ENCODE results near the gene DEPDC5. TPM values are rescaled to one million over a fixed set of nuclear protein-coding genes. Genes with fewer than 3 reads are reported as not detected.

DEPDC5 gene
- total and polyA plus RNA-seq, 10 of the 15 experiments (the other 5 are each of a cell fraction or from before 2014, with no cell fraction given) = 3.0 to 38.9 (median 22.8) TPM

DNA sequence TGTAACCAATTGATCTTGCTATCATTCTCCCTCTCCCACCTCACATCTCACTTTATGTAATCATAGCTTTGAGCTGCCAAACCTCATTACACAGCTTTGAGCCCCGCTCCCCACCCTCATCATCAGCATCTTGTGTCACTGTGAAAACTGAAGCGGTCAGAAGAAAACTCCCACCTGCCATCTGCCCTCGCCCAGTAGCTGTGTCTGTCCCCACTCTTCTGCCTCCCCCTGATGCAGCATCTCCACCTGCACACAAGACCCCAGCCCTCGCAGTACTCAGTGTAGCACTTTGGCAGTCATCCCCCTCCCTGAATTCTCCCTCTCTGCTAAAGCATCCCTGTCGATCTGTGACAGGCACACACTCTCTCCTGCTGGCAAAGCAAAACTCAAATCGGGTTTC, 130.2 kb downstream of the DEPDC5 start:
- BruUV-seq (replicated peaks) = no TSS peak
- WGBS (ENCODE audit: insufficient coverage, insufficient replicate concordance, low lambda C conversion rate, missing lambda C conversion rate) = 77% methylated on average over 6 of the region's 6 CpGs
- no peak overlapping the region for H2AFZ ChIP-seq (ENCODE audit: control insufficient read depth, low read depth, low read length)
- peaks cover 11 to 16% of the 10 kb centered on the region in 2 experiments; a peak in 3 of 4 replicates for H3K36me3 ChIP-seq (ENCODE audit: control insufficient read depth in 2 of 2, insufficient read depth in 2 of 2, low read length in 1 of 2)
- no peaks in the 10 kb centered on the region for H3K4me1 ChIP-seq (ENCODE audit: control insufficient read depth, insufficient read depth, low read length)
- intact Hi-C loops (cut with micrococcal nuclease; ENCODE audit: unreplicated experiment) (no loop called here), in situ Hi-C loops (cut with MboI) (no loop called here)
- FAIRE-seq = no peak
- no peaks in the 10 kb centered on the region for H3K9me3 ChIP-seq (replicated peaks; ENCODE audit: control insufficient read depth, insufficient read depth, low read length)
- no peak overlapping the region for H3K27ac ChIP-seq (ENCODE audit: control insufficient read depth, insufficient read depth)
- no peaks in the 10 kb centered on the region for H4K20me1 ChIP-seq (ENCODE audit: control insufficient read depth, insufficient read depth)
- no peak overlapping the region for H3K9ac ChIP-seq (ENCODE audit: control insufficient read depth, insufficient read depth, low read length)
- ChIA-PET RAD21 (ENCODE audit: unreplicated experiment) (no interaction called here), POLR2A (no interaction called here), CTCF (no interaction called here), SMC1A (ENCODE audit: uncharacterized antibody, unreplicated experiment) (no interaction called here)
- no peak overlapping the region for H3K4me2 ChIP-seq (ENCODE audit: control insufficient read depth, insufficient read depth)
- H3K4me3 ChIP-seq = no peak overlapping the region
- no peaks in the 10 kb centered on the region for H3K79me2 ChIP-seq (ENCODE audit: control insufficient read depth, insufficient read depth, low read length)
- H3K27me3 ChIP-seq (replicated peaks in 1 of 2; ENCODE audit: control insufficient read depth in 2 of 2, insufficient read depth in 2 of 2, low read length in 1 of 2) = no peaks in the 10 kb centered on the region
- ATAC-seq = no peak
- DNase-seq (ENCODE audit: low read depth, low spot score) = no peak
- no peak for TF ChIP-seq RAD21 (IDR thresholded peaks at IDR 0.05; ENCODE audit: insufficient read depth, low read depth, low read length)
- TF ChIP-seq CBFB (IDR thresholded peaks at IDR 0.05; ENCODE audit: low read depth) = no peak
- TF ChIP-seq NR2F1 (conservative IDR thresholded peaks at IDR 0.05) = no peak
- TF ChIP-seq TBL1XR1 (IDR thresholded peaks at IDR 0.05; ENCODE audit: low read depth, low read length) = no peak
- TF ChIP-seq, protein P1, sequence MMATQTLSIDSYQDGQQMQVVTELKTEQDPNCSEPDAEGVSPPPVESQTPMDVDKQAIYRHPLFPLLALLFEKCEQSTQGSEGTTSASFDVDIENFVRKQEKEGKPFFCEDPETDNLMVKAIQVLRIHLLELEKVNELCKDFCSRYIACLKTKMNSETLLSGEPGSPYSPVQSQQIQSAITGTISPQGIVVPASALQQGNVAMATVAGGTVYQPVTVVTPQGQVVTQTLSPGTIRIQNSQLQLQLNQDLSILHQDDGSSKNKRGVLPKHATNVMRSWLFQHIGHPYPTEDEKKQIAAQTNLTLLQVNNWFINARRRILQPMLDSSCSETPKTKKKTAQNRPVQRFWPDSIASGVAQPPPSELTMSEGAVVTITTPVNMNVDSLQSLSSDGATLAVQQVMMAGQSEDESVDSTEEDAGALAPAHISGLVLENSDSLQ (IDR thresholded peaks at IDR 0.05) = no peak
- TF ChIP-seq, protein P2, sequence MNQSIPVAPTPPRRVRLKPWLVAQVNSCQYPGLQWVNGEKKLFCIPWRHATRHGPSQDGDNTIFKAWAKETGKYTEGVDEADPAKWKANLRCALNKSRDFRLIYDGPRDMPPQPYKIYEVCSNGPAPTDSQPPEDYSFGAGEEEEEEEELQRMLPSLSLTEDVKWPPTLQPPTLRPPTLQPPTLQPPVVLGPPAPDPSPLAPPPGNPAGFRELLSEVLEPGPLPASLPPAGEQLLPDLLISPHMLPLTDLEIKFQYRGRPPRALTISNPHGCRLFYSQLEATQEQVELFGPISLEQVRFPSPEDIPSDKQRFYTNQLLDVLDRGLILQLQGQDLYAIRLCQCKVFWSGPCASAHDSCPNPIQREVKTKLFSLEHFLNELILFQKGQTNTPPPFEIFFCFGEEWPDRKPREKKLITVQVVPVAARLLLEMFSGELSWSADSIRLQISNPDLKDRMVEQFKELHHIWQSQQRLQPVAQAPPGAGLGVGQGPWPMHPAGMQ (IDR thresholded peaks at IDR 0.05; ENCODE audit: borderline replicate concordance) = no peak
- no peak for TF ChIP-seq HDAC6 (IDR thresholded peaks at IDR 0.05; ENCODE audit: unreplicated experiment)
- TF ChIP-seq IRF4 (IDR thresholded peaks at IDR 0.05; ENCODE audit: low read depth, low read length) = no peak
- TF ChIP-seq, protein P3, sequence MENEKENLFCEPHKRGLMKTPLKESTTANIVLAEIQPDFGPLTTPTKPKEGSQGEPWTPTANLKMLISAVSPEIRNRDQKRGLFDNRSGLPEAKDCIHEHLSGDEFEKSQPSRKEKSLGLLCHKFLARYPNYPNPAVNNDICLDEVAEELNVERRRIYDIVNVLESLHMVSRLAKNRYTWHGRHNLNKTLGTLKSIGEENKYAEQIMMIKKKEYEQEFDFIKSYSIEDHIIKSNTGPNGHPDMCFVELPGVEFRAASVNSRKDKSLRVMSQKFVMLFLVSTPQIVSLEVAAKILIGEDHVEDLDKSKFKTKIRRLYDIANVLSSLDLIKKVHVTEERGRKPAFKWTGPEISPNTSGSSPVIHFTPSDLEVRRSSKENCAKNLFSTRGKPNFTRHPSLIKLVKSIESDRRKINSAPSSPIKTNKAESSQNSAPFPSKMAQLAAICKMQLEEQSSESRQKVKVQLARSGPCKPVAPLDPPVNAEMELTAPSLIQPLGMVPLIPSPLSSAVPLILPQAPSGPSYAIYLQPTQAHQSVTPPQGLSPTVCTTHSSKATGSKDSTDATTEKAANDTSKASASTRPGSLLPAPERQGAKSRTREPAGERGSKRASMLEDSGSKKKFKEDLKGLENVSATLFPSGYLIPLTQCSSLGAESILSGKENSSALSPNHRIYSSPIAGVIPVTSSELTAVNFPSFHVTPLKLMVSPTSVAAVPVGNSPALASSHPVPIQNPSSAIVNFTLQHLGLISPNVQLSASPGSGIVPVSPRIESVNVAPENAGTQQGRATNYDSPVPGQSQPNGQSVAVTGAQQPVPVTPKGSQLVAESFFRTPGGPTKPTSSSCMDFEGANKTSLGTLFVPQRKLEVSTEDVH (IDR thresholded peaks at IDR 0.05; ENCODE audit: low read depth, partially characterized antibody) = no peak
- TF ChIP-seq EED (IDR thresholded peaks at IDR 0.05; ENCODE audit: low read depth) = no peak
- no peak for TF ChIP-seq EZH2 (IDR thresholded peaks at IDR 0.05; ENCODE audit: borderline replicate concordance, control insufficient read depth, low read depth, low read length)
- TF ChIP-seq, protein P4, sequence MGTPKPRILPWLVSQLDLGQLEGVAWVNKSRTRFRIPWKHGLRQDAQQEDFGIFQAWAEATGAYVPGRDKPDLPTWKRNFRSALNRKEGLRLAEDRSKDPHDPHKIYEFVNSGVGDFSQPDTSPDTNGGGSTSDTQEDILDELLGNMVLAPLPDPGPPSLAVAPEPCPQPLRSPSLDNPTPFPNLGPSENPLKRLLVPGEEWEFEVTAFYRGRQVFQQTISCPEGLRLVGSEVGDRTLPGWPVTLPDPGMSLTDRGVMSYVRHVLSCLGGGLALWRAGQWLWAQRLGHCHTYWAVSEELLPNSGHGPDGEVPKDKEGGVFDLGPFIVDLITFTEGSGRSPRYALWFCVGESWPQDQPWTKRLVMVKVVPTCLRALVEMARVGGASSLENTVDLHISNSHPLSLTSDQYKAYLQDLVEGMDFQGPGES (IDR thresholded peaks at IDR 0.05) = no peak
- TF ChIP-seq, protein P5, sequence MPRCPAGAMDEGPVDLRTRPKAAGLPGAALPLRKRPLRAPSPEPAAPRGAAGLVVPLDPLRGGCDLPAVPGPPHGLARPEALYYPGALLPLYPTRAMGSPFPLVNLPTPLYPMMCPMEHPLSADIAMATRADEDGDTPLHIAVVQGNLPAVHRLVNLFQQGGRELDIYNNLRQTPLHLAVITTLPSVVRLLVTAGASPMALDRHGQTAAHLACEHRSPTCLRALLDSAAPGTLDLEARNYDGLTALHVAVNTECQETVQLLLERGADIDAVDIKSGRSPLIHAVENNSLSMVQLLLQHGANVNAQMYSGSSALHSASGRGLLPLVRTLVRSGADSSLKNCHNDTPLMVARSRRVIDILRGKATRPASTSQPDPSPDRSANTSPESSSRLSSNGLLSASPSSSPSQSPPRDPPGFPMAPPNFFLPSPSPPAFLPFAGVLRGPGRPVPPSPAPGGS (IDR thresholded peaks at IDR 0.05; ENCODE audit: borderline replicate concordance, insufficient read depth, low read depth, low read length, poor library complexity, severe bottlenecking) = no peak
- TF ChIP-seq, protein P6, sequence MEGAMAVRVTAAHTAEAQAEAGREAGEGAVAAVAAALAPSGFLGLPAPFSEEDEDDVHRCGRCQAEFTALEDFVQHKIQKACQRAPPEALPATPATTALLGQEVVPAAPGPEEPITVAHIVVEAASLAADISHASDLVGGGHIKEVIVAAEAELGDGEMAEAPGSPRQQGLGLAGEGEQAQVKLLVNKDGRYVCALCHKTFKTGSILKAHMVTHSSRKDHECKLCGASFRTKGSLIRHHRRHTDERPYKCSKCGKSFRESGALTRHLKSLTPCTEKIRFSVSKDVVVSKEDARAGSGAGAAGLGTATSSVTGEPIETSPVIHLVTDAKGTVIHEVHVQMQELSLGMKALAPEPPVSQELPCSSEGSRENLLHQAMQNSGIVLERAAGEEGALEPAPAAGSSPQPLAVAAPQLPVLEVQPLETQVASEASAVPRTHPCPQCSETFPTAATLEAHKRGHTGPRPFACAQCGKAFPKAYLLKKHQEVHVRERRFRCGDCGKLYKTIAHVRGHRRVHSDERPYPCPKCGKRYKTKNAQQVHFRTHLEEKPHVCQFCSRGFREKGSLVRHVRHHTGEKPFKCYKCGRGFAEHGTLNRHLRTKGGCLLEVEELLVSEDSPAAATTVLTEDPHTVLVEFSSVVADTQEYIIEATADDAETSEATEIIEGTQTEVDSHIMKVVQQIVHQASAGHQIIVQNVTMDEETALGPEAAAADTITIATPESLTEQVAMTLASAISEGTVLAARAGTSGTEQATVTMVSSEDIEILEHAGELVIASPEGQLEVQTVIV (IDR thresholded peaks at IDR 0.05; ENCODE audit: borderline replicate concordance, partially characterized antibody) = no peak
